SK-N-SH treated with all-trans-retinoic acid at 6 μM for 48 hours (cell line): ENCODE data around the gene PIK3CB.

Experiments used
- ARNTL ChIP-seq: fragments of 450-650 bp; formaldehyde crosslinking; IDR thresholded peaks from 2 replicates; pipeline ENCODE4 v1.5.0; 2020; ENCODE audit warnings: low read depth, mild to moderate bottlenecking, moderate library complexity, borderline replicate concordance
- RARB ChIP-seq: fragments of 250-450 bp; sonication (Bioruptor Pico); IDR thresholded peaks from 2 replicates; pipeline ENCODE4 v1.8.0; 2021; ENCODE audit warnings: mild to moderate bottlenecking, moderate library complexity
- SNAI2 ChIP-seq: fragments of 250-450 bp; sonication (Bioruptor Pico); IDR thresholded peaks from 2 replicates; pipeline ENCODE4 v1.5.0; 2020; ENCODE audit warnings: mild to moderate bottlenecking, moderate library complexity
- ZNF8 ChIP-seq: fragments of 450-650 bp; formaldehyde crosslinking; IDR thresholded peaks from 2 replicates; pipeline ENCODE4 v1.5.0; 2020; ENCODE audit warnings: mild to moderate bottlenecking, moderate library complexity
- TF ChIP-seq, protein P1 (sequence below): fragments of 250-450 bp; sonication (Bioruptor Pico); IDR thresholded peaks from 2 replicates; pipeline ENCODE4 v1.8.0; 2020; ENCODE audit warnings: mild to moderate bottlenecking, moderate library complexity, borderline replicate concordance
- TF ChIP-seq, protein P2 (sequence below): fragments of 250-450 bp; sonication (Bioruptor Pico); IDR thresholded peaks from 2 replicates; pipeline ENCODE4 v1.5.0; 2020; ENCODE audit warnings: mild to moderate bottlenecking, moderate library complexity

DNA sequence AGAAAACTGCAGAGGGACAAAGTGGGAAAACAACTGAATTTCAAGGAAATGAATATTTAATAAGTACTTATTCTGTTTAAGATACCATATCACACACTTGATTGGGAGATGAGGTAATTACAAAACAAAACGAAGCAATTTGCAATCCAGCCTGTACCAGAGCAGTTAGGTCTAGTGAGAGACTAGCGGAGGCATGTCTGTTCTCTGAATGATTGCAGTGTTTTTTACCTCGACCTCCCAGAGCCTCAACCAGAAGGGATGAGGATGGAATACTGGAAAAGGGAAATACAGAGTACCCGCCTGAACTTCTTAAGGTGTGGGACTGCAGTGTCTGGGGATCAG, 59.5 kb downstream of the PIK3CB start:
- TF ChIP-seq RARB (CRISPR knock-in tag) = no peak
- TF ChIP-seq, protein P1, sequence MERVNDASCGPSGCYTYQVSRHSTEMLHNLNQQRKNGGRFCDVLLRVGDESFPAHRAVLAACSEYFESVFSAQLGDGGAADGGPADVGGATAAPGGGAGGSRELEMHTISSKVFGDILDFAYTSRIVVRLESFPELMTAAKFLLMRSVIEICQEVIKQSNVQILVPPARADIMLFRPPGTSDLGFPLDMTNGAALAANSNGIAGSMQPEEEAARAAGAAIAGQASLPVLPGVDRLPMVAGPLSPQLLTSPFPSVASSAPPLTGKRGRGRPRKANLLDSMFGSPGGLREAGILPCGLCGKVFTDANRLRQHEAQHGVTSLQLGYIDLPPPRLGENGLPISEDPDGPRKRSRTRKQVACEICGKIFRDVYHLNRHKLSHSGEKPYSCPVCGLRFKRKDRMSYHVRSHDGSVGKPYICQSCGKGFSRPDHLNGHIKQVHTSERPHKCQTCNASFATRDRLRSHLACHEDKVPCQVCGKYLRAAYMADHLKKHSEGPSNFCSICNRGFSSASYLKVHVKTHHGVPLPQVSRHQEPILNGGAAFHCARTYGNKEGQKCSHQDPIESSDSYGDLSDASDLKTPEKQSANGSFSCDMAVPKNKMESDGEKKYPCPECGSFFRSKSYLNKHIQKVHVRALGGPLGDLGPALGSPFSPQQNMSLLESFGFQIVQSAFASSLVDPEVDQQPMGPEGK = no peak
- no peak for TF ChIP-seq ARNTL (CRISPR knock-in tag)
- TF ChIP-seq ZNF8 (CRISPR knock-in tag) = no peak
- TF ChIP-seq, protein P2, sequence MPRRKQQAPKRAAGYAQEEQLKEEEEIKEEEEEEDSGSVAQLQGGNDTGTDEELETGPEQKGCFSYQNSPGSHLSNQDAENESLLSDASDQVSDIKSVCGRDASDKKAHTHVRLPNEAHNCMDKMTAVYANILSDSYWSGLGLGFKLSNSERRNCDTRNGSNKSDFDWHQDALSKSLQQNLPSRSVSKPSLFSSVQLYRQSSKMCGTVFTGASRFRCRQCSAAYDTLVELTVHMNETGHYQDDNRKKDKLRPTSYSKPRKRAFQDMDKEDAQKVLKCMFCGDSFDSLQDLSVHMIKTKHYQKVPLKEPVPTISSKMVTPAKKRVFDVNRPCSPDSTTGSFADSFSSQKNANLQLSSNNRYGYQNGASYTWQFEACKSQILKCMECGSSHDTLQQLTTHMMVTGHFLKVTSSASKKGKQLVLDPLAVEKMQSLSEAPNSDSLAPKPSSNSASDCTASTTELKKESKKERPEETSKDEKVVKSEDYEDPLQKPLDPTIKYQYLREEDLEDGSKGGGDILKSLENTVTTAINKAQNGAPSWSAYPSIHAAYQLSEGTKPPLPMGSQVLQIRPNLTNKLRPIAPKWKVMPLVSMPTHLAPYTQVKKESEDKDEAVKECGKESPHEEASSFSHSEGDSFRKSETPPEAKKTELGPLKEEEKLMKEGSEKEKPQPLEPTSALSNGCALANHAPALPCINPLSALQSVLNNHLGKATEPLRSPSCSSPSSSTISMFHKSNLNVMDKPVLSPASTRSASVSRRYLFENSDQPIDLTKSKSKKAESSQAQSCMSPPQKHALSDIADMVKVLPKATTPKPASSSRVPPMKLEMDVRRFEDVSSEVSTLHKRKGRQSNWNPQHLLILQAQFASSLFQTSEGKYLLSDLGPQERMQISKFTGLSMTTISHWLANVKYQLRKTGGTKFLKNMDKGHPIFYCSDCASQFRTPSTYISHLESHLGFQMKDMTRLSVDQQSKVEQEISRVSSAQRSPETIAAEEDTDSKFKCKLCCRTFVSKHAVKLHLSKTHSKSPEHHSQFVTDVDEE = no peak
- no peak for TF ChIP-seq SNAI2 (CRISPR knock-in tag)
